NCI-H1105 treated with DMSO at 0.1 percent for 48 hours (cell line): ENCODE measurements around the gene ARHGDIA.
"Not testable (repeated sequence)": the region's sequence is repeated elsewhere in the genome, so short reads cannot be mapped to it uniquely, and the experiment has no call there.

Experiments used
- DNase-seq: peaks from one replicate; lab custom pipeline; 2025; lab: John Stamatoyannopoulos, UW

The ARHGDIA gene

DNA sequence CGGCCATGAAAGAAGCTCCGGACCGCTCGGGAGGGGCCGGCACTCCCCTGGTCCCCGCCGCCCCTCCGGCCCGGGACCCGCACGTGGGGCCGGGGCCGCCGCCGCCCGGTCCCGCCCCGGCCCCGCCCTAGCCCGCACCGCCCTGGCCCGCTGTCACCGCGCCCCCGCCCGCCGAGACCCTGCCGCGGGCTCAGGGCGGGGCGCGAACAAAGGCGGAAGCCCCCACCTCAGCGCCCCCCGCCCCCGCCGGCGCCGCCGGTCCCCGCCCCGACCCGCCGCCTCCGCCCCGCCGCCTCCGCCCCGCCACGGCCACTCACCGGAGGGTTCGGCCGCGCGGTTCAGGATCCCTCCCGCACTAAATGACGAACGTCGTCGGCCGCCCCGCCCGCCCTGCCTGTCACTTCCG, at the start of gene ARHGDIA:
TSS of gene ARHGDIA (minus strand) at position 357 of the 406 bp plus-strand sequence. CDS start 1,407 bp downstream, outside the sequence.
- no peak for DNase-seq

DNA sequence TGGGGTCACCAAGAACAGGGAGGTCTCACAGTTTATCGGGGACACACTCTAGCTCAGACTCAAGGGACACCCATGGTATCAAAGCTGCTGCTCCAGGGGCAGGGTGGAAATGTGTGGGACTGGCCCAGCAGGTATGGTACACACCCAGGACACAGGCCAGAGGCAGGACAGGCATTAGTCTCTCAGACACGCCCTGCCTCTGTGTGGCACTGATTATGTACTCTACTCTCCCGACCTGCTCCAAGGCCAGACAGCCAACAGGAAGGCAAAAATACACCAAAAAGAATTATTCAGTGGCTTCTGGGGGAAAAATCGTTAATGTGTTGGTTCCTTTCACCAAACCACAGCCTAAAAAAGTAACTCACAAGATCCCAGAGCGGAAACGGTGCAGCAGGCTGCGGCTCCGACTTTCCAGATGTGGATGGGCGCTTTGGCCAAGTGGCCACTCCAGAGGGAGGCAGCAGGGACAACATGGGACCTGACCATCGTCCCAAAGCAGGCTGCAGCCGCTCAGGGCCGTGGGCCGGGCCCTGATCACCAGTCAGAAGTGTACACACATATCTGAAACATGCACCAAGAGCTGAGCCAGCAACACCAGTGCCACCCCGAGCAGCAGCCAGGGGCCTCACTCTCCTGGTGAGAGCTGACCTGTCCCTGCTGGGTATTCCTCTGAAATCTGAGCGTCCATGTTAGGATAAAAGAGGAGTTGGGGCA, 47.9 kb upstream of the ARHGDIA start:
- no peak for DNase-seq

DNA sequence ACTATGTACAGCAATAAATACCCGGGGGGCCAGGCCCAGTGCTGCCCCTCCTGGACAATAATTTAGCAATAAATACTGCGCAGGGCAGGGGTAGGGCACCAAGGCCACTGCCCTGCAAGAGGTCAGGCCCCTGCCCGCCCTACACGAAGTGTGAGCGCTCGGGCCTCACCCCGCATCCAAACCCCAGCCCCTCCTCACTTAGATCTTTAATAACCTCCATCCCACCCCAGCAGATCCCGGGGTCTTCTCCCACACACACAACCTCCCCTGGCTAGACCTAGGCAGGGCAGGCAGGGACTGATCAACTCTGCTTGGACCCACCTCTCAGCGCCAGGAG, 47.2 kb upstream of the ARHGDIA start:
- DNase-seq: not testable (repeated sequence)

DNA sequence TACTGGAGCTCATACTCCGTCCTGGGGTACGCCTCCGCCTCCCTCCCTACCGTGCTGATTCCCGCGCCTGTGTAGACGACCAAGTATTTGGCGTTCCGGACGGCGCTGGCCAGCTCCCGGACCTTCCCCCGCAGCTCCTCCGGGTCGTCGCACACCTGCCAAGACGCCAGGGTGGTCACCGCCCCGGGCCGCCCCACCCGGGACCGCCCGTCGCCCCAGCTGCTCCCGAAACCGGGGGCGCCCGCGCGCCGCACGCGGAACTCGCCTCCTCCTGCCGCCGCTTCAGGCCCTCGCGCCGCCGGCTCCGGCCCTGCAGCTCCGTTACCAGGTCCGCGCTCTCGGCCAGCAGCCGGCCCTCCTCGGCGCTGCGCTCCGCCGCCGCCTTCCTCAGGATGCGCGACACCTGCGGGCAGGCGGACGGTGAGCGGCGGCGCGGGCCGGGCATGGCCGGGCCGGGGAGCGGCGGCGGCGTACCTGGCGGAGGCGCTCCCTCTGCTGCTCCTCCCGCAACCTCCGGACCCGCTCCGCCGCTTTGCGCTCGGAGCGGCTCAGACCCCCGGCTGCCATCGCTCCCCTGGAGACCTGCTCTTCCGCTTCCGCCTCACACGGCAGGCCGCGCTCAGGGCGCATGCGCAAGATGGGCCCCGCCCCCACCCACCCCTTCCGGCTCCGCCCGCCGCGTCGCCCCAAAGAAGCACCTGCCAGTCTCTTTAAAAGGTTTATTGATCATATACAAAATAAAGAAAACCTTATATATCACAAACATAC, 46.6 kb upstream of the ARHGDIA start, which contains the start of gene SIRT7:
TSS of gene SIRT7 (minus strand) at position 612 of the 768 bp plus-strand sequence. CDS start at position 567, 45 bp downstream.
- peak; percentile 70 for DNase-seq

DNA sequence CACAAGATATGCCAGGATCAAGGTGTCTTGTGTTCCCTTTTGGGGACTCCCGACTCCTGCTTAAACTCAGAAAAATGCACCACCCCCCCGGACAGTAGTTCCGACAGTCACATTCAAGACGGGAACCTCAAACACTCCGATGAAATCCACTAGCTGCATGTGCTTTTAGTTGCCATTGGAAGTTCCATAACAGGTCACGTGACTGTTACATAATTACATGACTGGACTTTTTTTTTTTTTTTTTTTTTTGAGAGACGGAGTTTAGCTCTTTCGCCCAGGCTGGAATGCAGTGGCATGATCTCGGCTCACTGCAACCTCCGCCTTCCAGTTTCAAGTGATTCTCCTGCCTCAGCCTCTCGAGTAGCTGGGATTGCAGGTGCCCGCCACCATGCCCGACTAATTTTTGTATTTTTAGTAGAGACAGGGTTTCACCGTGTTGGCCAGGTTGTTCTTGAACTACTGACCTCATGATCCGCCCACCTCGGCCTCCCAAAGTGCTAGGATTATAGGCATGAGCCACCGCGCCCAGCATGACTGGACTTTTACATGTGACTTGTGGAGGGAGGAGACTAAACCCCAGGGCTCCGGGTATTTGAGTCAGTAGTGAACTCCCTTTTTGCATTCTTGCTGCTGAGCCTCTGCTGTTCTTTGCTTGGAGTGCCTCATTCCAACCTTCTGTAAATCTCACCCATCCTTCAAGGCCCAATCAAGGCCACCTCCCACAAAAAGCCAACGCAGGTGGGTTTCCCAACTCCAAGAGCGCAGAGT, 45.3 kb upstream of the ARHGDIA start:
- DNase-seq: no peak

DNA sequence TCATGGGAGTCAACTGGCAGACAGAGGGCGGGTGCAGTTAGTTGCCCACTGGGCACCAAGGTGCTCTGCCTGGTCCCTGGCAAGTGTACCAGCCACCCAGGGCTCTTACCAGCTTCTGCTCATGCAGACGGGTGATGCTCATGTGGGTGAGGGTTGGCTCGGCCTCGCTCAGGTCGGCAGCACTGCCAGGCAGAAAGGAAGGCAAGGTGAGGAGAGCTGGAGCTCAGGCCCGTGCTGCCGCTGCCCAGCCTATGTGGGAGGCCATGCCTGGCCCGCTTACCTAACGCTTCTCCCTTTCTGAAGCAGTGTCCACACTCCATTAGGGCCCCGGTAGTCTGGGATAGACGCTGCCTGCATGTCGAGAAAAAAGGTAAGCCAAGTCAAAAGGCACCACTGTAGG, 44.2 kb upstream of the ARHGDIA start:
- DNase-seq: no peak

DNA sequence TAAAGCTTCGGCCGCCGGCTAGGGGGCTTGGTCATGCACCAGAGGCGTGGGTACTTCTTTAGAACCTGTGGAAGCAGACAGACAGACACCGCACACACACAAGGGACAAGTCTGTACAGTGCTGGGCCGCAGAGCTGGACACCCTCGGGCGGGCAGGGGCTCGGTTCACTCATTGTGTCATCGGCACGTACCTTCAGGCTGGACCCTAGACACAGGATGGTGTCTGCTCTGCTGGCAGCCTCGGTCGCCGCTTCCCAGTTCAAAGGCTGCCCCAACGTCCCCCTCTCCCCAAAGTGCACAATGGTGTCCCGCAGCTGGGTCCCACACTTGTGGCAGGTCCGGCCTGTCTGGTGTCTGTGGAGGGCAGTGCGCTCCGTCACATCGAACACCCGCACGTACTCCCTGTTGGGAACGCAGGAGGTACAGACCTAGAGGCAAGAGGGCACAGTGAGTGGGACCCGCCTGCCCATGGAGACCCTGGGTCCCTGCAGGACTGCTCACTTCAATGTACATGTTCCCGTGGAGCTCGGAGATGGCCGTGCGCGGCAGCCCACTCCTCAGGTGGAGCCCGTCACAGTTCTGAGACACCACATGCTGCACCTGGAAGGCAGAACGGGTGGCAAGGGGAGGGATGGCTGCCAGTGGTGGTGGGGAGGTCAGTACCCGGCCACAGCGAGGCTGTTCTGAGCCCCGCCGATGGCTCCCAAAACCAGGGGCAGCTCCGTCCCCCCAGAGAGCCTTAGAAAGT, 43.1 kb upstream of the ARHGDIA start:
- DNase-seq: no peak

DNA sequence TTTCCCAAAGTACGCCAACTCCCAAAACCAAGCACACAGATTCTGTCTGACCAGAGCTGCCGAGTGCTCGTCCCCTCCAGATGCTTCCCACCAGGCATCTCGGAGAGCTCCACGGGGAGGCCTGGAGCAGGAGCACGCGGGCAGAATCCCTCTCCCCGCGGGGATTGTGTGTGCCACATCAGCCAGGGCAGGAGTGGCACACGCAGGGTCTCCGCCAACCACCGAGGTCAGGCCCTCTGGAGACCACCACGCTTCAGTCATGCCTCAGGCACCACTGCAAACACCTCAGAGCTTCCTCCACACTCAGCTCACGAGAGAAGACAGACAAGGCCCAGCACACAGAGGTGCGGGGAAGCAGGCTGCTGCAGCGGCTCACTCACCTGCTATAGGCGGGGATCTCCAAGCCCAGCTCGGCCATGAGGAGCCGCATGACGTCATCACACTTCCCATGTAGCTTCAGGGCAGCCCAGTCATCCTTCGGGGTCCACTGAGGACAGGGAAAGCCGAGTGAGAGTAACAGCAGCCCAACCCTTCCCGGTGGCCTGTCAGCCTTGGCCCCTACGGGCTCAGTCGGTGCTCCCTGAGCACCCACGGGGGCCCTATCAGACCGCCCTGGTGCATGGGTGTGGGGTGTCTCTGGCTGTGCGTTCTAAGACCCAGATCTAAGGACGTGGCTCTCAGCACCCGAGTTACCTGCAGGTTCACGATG, 42.4 kb upstream of the ARHGDIA start:
- no peak for DNase-seq

DNA sequence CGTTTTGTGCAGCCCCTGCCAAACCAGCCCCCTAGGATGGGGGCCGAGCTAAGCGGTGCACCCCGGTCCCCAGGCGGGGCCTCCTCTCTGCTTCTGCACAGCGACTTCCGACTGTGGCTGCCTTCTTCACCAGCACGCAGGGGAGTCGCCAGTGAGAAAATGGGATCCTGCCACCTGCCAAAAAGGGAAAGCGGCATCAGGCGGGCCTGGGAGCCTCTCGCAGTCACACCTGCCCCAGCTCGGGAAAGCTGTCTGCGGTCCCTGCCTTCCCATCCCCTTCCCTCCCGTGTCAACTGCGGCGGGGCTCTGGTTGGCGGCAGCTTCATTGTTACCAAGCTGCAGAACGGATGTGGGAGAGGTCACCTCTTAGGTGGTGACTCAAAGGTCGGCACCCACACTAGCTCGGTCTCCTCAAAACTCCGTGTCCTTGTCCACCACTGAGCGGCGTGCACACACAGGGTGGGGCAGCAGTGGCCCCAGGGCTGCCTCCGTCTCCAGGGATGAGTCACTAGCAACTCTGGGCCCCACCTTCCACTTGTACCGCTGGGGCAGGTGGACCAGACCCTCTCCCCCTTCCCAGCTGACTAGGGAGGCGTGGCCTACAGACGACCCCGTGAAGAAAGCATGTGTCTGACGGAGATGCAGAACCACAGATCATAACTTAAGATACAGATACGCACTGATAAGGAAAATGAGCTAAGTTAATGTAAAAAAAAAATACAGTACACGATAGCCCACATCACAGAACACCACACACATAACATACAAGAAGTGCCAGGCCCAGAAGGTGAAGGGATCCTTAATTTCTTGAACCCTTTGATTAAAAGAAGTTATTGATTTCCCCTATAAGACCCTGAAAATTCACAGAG, 41.5 kb upstream of the ARHGDIA start:
- DNase-seq: no peak

DNA sequence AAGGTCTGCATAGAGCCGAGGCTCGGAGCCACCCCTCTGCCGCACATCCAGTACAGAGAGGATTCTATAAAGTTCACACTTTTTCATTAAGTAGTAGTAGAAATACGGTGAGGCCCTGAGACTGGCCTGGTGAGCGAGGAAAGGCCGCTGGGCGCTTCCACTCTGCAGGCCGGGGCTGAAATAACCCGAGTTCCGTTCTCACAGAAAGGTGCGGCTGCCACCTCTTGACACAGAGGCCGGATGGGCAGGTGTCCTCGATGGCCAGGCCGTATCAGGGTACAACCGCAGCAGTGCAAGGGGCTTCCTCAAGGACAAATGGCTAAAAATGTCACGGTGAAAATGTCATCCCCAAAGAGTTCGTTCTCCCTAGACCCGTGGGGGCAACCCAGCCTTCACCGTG, 40.8 kb upstream of the ARHGDIA start:
- no peak for DNase-seq

DNA sequence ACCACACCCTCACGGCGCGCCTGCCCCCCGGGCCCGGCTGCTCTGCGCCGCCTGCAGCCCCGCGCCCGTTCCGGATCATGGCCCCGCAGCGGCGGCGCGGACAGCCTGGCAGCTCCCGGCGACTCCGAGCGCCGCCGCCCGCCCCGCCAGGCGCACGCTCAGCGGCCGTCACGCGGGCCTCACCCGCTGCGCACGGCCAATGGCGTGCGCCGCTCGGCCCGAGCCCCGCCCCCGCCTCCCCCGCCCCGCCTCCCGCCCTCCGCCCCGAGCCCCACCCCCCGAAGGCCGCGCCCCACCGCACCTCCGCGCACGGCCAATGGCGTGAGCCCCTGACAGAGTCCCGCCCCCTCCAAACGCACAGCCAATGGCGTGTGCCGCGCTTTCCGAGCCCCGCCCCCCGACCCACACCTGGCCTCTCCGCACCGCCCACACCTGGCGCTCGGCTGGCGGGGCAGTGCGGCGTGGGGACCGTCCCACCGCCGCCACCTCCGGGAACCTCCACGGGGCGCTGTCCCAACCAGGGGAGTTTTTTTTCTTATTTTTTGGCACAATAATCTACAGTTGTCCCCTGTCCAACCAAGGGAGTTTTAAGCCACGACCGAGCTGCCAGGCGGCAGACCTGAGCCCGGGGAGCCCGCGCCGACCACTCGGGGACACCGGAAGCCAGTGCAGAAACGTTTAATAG, 40.3 kb upstream of the ARHGDIA start, which contains the start of gene PCYT2:
TSS of gene PCYT2 (minus strand) at position 123 of the 685 bp plus-strand sequence. CDS start at position 79, 44 bp downstream.
- peak; percentile 81 for DNase-seq

DNA sequence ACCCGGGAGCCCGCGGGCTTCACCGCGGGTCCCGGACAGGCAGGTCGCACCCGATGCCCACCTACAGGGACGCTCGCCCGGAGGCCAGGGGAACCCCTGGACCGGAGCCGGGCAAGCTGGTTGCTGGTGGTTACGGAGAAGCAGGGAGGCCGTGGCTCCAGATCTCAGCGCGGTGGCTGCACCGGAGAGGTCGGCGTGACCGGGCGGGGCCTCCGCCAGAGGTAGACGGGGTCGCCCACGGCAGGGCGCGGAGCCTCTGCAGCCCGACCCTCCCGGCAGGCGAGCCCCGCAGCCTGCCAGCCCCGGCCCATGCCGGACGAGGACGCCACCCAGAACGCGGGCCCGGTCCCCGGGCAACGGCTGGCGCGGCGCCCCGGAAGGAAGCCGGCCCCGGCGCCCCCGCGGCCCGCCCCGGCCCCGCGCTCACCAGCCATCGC, 39.7 kb upstream of the ARHGDIA start:
- DNase-seq: no peak

DNA sequence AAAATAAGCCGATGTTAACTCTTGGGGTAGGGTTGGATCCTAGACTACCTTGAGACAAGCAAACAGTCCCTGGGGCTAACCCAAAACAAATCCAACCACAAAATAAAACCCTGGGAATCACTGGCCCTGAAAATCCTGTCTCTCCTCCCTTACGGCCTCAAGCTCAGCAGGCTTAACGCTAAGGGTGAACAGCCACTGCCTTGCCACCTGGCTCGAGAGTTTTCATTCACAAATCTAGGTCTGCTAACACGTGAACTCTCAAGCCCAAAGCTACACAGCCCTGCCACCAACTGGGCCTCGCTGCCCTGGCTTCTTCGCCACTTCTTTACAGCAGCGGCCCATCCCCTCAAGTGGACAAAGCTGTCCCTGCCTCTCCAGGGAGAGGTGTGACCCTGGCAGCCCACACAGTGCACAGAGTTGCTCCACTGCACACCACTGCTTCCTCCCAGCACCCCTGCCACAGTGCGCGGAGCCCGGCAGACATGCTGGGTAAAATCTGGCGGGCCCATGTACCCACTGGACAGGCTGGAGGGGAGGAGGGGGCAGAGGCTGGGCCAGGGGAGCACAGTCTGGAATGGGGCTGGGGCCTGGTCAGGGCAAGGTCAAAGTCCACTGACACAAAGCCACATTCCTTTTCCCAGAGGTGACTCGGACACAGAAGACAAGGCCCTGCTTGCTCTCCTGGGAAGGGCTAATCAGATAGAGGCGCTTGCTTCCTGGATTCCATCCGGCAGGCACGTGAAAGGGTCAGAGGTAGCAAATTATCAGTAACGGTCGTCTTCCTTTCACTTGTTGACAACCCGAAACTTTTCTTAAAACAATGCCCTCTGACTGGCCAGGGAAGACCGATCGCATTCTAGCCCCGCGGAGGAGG, 39.1 kb upstream of the ARHGDIA start:
- DNase-seq: no peak

DNA sequence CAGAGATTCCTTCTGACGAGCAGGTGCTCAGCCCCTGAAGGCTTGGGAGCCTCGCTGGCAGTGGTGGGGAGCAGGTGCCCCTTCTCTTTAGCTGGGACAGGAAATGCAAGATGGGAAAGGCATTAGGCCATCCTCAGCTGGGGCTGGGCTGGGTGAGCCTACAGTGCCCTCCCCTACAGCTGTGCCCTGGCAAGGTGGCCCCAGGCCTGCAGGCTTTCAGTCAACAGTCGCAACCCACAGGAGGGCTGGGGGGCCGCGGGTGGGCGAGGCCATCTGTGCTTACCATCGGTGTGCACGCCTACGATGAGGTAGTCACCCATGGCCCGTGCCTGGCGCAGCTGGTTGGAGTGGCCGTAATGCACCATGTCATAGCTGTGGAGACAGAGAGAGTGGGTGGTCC, 38.1 kb upstream of the ARHGDIA start:
- DNase-seq: no peak

DNA sequence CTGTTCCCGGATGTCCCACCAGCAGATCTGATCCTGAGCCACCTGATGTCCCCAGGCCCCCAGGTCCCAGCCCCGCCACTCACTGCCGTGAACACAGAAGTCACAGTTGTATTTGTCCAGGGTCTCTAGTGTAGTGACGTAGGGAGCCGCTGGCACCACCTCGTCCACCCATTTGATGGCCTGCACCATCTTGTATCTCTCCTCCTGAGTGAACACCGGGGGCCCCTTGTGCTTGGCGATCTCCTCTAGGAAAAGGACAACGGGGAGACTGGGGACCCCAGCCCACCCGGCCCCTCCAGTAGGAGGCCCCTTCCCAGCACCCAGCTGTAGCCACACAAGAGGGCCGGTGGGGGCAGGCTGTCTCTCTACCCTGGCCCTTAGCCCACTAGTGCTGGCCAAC, 37.7 kb upstream of the ARHGDIA start:
- no peak for DNase-seq

DNA sequence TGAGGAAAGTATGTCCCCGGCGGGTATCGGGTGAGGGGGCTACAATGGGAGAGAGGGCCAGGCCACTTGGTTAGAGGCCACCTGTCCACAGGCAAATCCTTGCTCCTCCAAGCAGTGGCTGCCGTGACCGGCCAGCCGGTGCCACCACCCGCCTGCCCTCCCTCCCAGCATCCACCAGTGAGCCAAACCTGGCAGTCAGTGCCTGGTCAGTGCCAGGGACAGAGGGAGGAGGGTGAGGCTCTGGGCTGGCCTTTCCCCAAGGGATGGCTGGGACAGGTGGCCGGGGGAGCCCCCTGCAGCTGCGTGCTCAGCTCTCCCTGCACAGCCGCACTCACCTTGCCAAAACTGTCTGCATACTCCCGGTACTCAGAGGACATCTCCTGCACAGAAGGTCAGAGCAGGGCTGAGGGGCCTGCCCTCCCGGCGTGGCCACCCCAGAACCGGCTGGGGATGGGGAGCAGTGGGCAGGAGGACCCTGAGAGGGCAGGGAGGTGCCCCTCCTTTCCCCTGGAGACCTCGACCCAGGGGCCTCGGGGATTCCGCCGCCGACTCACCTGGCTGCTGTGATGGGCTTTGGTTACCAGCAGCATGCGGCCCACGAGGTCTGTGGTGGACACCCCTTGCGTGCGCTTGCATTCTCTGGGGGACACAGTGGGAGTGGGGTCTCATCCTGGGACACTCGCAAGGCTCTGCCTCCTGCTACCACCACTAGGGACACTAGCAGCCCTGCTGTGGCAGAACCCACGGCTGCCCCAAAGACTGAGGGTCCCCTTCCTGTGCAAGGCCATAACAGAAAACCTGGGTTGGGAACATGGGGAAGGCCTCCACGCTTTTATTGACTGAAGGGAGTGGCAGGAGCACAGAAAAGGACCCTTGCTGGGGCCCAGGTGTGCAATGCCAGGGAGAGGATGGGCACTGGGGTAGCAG, 36.3 kb upstream of the ARHGDIA start:
- DNase-seq: no peak

DNA sequence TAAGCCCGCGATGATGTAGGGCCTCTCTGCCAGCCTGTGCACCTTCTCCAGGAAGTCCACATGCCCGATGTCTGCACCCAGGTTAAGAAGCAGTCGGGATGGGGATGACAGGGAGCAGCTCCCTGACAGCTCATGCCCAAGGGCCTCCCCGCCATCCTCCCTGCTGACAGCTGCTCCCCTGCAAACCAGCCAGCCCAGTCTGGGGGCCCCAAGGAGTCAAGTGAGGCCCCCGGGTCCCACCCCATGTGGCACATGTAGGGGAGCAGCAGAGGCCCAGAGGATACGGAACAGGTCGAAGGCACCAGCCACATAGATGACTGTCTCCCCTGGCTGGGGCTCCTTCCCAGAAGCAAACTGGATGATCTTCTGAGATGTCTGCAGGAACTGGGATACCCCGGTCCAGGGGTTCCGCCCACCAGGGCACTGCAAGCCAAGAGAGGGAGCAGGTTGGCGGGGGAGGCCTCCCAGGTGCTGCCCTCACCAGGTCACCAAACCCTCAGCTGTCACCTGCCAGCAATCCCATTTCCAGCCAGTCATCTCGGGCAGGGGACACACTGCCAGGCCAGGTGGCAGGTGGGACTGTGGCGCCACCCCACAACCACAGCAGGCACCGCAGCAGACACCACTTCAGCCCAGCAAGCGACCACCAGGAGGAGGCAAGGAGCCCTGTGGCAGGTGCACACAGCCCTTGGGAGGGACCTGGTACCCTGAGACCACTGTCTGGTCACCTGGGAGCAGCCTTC, 35.5 kb upstream of the ARHGDIA start:
- no peak for DNase-seq
